NB4 (cell line): ENCODE data around the gene SP100.
"Not testable (repeated sequence)": the region's sequence is repeated elsewhere in the genome, so short reads cannot be mapped to it uniquely, and the experiment has no call there.

Experiments
- DNase-seq: peaks from one replicate; pipeline ENCODE4 v3.0.0; 2010; ENCODE audit warnings: low read depth
- H3K4me3 ChIP-seq: one replicate; pipeline ENCODE4 v1.5.1; 2011; ENCODE audit warnings: mild to moderate bottlenecking, low read depth, low read length, moderate library complexity
- CTCF ChIP-seq: IDR thresholded peaks from one replicate; pipeline ENCODE4 v1.5.1; 2012; ENCODE audit warnings: low read depth, low read length
- MYC ChIP-seq: IDR thresholded peaks from 2 replicates; pipeline ENCODE4 v1.6.1; 2011; ENCODE audit warnings: low read depth, low read length
- POLR2A ChIP-seq: IDR thresholded peaks from 2 replicates; pipeline ENCODE4 v1.6.1; 2011; ENCODE audit warnings: mild to moderate bottlenecking; ENCODE audit not compliant: insufficient read length; ENCODE audit errors: extremely low read depth
- TF ChIP-seq, protein P1 (sequence below): IDR thresholded peaks from 2 replicates; pipeline ENCODE4 v1.6.1; 2011; ENCODE audit warnings: low read depth, low read length

Gene SP100

DNA sequence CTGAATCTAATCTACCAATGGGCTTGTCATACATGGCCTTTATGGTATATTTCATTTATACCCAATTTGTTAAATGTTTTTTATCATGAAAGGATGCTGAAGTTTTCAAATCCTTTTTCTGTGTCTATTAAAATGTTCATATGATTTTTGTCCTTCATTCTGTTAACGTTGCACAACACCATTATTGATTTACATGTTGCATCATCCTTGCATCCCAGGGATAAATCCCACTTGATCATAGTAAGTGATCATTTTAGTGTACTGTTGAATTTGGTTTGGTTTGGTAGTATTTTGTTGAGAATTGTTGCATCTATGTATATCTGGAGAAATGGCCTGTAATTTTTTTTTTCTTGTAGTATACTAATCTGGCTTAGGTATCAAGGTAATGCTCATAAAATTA, 9.4 kb downstream of the SP100 start:
- H3K4me3 ChIP-seq: no peak overlapping the region
- TF ChIP-seq MYC: no peak
- TF ChIP-seq POLR2A: no peak
- TF ChIP-seq, protein P1, sequence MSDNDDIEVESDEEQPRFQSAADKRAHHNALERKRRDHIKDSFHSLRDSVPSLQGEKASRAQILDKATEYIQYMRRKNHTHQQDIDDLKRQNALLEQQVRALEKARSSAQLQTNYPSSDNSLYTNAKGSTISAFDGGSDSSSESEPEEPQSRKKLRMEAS: no peak
- no peak for TF ChIP-seq CTCF
- DNase-seq: no peak

DNA sequence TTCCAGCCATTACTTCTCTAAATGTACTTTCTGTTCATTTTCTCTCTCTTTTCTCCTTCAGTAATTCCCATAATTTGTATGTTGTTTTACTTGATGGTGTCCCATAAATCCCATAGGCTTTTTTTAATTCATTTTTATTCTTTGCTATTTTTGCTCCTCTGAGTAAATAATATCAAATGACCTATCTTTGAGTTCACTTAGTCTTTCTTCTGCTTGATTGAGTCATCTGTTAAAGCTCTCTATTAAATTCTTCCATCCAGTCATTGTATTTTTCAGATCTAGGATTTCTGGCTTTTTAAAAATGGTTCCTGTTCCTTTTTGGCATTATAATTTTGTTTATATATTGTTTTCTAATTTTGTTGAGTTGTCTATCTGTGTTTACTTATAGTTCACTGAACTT, 13.5 kb downstream of the SP100 start:
- TF ChIP-seq CTCF (no peak), POLR2A (no peak), MYC (no peak)
- TF ChIP-seq, protein P1: no peak
- no peak overlapping the region for H3K4me3 ChIP-seq
- DNase-seq: no peak

DNA sequence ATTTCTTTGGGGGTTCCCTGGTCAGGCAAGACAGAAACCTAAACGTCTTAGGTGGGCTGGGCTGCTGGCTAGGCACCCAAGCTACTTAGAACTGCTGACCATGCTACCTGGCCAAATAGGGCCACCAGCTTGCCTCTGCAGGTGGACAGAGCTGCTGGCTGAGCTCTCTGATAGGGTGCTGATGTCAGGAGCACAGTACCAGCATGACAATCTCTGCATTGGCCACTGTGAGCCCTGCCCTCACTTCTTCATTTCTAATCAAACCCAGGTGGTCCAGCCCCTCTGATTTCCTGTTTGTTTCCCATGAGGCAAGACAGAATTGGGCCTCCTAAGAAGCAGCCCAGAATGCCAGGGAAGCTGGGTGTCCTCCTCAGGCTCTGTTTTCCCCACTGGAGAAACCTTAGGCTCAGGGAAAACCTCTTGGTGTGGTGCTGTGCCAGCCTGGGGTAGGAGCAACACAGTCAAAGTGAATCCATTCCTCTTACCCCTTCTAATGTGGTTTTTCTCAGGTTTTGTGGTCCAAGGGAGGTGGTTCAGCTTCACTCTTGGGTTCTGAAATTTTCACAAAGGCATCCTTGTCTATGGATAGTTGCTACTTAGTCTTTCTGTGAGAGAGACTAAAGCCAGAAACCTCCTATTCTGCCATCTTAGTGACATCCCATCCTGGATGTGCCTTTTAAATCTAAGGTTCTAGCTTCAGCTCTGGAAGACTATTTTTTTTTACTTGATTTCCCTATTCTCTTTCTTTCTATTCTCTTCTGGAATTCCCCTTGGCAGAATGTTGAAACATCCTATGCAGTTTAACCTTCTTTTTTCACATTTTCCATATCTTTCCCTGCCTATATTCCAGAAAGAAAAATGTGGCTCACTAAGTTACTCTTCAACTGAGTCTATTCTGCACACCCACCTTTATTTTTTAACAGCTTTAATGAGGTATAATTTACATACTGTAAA, 15.2 kb downstream of the SP100 start:
- TF ChIP-seq MYC: no peak
- TF ChIP-seq CTCF: no peak
- TF ChIP-seq, protein P1: no peak
- no peak for TF ChIP-seq POLR2A
- no peak for DNase-seq
- H3K4me3 ChIP-seq: no peak overlapping the region

DNA sequence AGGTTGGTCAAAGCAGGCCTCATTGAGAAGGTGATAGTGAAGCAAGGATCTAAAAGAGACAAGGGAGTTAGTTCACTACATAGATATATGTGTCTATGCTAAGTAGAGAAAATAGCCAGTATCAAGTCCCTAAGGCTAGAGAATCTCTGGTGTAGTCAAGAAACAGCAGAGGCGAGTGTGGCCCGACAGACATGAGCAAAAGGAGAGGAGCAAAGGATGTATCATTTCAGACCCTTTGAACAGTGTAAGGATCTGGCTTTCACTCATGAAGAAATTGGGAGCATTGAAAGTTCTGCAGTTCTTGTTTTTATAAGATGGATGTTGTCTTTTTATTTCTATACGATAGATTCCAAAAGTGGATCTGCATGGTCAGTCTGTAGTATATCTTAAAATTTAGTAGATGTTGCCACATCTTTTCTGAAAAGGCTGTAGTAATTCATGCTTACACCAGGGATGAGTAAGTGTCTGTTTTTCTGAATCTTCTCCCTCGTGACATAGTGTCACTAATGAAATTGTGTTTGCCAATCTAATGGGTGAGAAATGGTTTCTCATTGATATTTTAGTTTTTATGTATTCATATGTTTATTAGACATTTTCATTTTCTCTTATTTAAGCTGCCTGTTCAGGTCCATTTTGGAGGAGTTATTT, 18.8 kb downstream of the SP100 start:
- no peak for DNase-seq
- H3K4me3 ChIP-seq: no peak overlapping the region
- no peak for TF ChIP-seq POLR2A
- no peak for TF ChIP-seq CTCF
- TF ChIP-seq, protein P1: no peak
- no peak for TF ChIP-seq MYC

DNA sequence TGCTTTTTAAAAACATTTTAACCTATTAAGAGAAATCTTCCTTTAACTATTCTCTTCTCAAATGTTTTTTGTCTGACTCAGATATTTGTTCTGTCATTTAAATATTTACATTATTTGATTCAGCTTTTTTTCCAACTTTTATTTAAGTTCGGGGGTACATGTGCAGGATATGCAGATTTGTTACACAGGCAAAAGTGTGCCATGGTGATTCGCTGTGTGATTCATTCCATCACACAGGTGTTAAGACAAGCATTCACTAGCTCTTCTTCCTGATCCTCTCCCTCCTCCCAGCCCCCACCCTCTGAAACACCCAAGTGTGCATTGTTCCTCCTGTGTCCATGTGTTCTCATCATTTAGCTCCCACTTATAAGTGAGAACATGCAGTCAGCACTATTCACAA, 19.4 kb downstream of the SP100 start:
- no peak for DNase-seq
- H3K4me3 ChIP-seq: no peak overlapping the region
- TF ChIP-seq, protein P1: no peak
- TF ChIP-seq CTCF: no peak
- no peak for TF ChIP-seq MYC
- TF ChIP-seq POLR2A: no peak

GRCh38 chr2:230439121-230439520, 23.1 kb downstream of the SP100 start:
- not testable (repeated sequence) for H3K4me3 ChIP-seq, DNase-seq
